Left ventricle myocardium inferior (tissue), 1 donor: ENCODE data around the gene APBB1IP. TPM values are rescaled to one million over a fixed set of nuclear protein-coding genes. Genes with fewer than 3 reads are reported as not detected.

Experiments
- DNase-seq: peaks from one replicate; pipeline ENCODE4 v3.0.0-alpha.2; 2020
- H3K27ac ChIP-seq: fragments of 200-600 bp; replicated peaks from 2 replicates; pipeline ENCODE4 v1.8.0; 2021
- H3K27me3 ChIP-seq: fragments of 200-600 bp; 2 replicates; pipeline ENCODE4 v1.8.0; 2021; ENCODE audit warnings: low read depth
- H3K36me3 ChIP-seq: fragments of 200-600 bp; 2 replicates; pipeline ENCODE4 v1.8.0; 2021
- H3K4me1 ChIP-seq: fragments of 200-600 bp; 2 replicates; pipeline ENCODE4 v1.8.0; 2021
- H3K4me3 ChIP-seq: fragments of 200-600 bp; 2 replicates; pipeline ENCODE4 v1.8.0; 2021; ENCODE audit warnings: mild to moderate bottlenecking, moderate library complexity
- H3K9me3 ChIP-seq: fragments of 200-600 bp; replicated peaks from 2 replicates; pipeline ENCODE4 v1.8.0; 2021
- intact Hi-C: fragments of 100-400 bp; cut with micrococcal nuclease; formaldehyde crosslinking; loops from one replicate; pipeline ENCODE4 v1.11.0; 2022
- total RNA-seq: library from RNA; stranded (reverse); fragmentation: NEBNext Ultra II Directional; extraction: Animal tissue kit (Norgen Biotek cat#: 25700); gene quantifications from one replicate; pipeline ENCODE4 v1.2.1, GENCODE V29; 2021
- TF ChIP-seq, protein P1 (sequence below): fragments of 200-600 bp; IDR thresholded peaks from 2 replicates; pipeline ENCODE4 v1.8.0; 2021; ENCODE audit warnings: antibody characterized with exemption, mild to moderate bottlenecking, borderline replicate concordance
- donor health status: DM: no; HTN: yes; CAD: no; lungs with severe emphysema.

The APBB1IP gene
- total RNA-seq, 1 donor from 2014 or later: 2.6 TPM

DNA sequence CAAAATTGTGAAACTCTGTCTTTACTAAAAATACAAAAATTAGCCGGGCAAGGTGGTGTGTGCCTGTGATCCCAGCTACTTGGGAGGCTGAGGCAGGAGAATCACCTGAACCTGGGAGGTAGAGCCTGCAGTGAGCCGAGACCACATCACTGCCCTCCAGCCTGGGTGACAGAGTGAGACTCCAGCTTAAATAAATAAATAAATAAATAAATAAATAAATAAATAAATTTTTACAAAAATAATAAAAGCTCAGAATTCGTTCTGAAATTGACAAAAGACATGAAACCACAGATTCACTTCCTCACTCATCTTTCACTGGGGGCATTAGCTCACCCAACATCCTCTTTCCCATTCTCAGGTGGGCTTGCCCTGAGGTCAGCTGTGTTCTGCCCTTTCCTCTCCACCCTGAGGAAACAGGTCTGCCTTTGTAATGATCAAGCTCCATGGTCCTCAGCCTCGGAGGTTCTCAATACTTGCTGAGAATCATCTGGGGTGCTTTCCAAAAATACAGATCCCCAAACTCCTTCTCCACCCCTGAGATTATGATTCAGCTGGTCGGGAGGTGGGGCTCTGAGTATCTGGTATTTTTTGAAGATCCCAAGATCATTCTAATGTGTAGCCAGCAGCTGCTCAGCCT, 29.2 kb upstream of the APBB1IP start:
- H3K9me3 ChIP-seq: peaks cover 5% of the 10 kb centered on the region
- no peak for DNase-seq
- H3K36me3 ChIP-seq: no peaks in the 10 kb centered on the region
- no peaks in the 10 kb centered on the region for H3K4me1 ChIP-seq
- TF ChIP-seq, protein P1, sequence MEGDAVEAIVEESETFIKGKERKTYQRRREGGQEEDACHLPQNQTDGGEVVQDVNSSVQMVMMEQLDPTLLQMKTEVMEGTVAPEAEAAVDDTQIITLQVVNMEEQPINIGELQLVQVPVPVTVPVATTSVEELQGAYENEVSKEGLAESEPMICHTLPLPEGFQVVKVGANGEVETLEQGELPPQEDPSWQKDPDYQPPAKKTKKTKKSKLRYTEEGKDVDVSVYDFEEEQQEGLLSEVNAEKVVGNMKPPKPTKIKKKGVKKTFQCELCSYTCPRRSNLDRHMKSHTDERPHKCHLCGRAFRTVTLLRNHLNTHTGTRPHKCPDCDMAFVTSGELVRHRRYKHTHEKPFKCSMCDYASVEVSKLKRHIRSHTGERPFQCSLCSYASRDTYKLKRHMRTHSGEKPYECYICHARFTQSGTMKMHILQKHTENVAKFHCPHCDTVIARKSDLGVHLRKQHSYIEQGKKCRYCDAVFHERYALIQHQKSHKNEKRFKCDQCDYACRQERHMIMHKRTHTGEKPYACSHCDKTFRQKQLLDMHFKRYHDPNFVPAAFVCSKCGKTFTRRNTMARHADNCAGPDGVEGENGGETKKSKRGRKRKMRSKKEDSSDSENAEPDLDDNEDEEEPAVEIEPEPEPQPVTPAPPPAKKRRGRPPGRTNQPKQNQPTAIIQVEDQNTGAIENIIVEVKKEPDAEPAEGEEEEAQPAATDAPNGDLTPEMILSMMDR: no peak
- intact Hi-C loops: no loop called here
- no peak overlapping the region for H3K4me3 ChIP-seq
- H3K27me3 ChIP-seq: peaks cover 9% of the 10 kb centered on the region
- no peak overlapping the region for H3K27ac ChIP-seq

DNA sequence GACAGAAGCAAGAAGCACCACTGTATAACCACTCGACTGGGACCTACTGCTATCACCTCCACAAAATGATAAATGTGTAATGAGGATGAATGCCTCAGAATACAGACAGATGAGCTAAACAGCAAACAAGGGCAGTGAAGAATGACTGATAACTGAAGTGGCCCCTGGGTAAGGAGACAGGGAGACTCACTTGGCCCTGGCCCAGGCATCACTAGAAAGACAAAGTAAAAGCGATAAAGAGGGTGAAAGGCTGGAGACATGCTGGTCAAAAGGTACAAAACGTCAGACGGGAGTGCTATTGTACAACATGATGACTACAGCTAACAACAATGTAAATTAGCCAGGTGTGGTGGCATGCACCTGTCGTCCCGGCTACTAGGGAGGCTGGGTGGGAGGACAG, 27.8 kb upstream of the APBB1IP start:
- intact Hi-C loops: no loop called here
- TF ChIP-seq, protein P1: no peak
- Histone ChIP-seq H3K36me3 (no peaks in the 10 kb centered on the region), H3K27me3 (peaks cover 9% of the 10 kb centered on the region), H3K27ac (no peak overlapping the region), H3K9me3 (peaks cover 5% of the 10 kb centered on the region), H3K4me1 (no peaks in the 10 kb centered on the region), H3K4me3 (no peak overlapping the region)
- no peak for DNase-seq

DNA sequence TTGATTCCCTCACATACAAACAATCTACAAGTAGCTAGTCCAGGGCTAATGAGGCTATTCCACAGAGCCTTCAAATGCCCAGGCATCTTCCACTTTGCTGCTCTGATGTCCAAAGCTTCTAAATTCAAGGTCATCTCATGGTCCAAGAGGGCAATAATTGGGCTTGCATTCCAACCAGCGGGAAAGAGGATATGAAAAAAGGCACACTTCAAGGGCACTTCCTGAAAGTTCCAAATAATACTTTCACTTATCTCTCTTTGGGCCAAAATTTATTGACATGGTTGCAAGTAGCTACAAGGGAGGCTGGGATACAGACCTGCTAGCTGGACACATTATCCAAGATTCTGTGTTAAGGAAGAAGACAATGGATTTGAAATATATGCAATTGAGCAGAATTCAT, 25.2 kb upstream of the APBB1IP start:
- Histone ChIP-seq H3K4me1 (no peaks in the 10 kb centered on the region), H3K27me3 (peaks cover 9% of the 10 kb centered on the region), H3K9me3 (peaks cover 5% of the 10 kb centered on the region), H3K36me3 (no peaks in the 10 kb centered on the region), H3K27ac (no peak overlapping the region), H3K4me3 (no peak overlapping the region)
- intact Hi-C loops: no loop called here
- TF ChIP-seq, protein P1: no peak
- no peak for DNase-seq

DNA sequence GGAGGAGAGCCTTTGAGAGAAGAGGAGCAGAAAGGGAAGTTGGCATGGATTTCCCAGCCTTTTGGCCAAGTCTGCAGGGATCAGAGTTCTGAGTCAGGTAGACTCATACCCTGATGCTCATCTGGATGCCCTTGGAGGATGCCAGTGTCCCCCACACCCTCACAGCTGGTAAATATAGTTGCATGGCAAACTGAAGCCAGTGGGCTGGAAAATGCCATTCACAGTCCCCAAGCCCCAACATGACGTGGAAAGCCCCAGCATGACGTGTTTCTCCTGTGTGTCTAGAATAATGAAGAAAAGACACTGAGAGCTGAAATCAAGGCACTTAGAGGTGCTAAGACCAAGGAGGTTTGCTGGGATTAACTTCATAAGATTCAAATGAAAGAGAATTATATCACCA, 24.8 kb upstream of the APBB1IP start:
- intact Hi-C loops: no loop called here
- Histone ChIP-seq H3K27me3 (peaks cover 9% of the 10 kb centered on the region), H3K36me3 (no peaks in the 10 kb centered on the region), H3K9me3 (peaks cover 4% of the 10 kb centered on the region), H3K27ac (no peak overlapping the region), H3K4me3 (no peak overlapping the region), H3K4me1 (no peaks in the 10 kb centered on the region)
- DNase-seq: no peak
- TF ChIP-seq, protein P1: no peak

DNA sequence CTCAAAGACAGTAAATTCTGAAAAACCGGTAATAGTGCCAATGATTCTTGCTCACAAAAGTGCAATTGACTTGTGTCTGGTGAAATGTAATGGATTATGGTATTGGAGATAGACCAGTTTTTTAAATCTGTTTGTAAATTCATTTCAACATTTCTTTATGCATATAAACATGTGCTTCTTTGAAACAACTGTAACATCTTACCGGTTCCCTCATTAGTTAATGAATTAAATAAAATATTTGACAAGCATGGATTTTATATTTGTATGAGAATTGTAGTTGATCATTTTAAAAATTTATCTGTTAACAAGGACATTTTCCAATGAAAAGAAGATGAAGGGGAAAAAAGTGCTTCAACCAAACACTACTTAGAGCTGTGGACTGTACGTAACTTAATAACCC, 21.0 kb upstream of the APBB1IP start:
- H3K36me3 ChIP-seq: no peaks in the 10 kb centered on the region
- no peak for DNase-seq
- H3K27me3 ChIP-seq: peaks cover 5% of the 10 kb centered on the region
- intact Hi-C loops: no loop called here
- TF ChIP-seq, protein P1: no peak
- no peak overlapping the region for H3K27ac ChIP-seq
- peaks cover 4% of the 10 kb centered on the region for H3K9me3 ChIP-seq
- no peaks in the 10 kb centered on the region for H3K4me1 ChIP-seq
- no peak overlapping the region for H3K4me3 ChIP-seq
